GM20000 (cell line): ENCODE data around the gene MGST2.
"Not testable (repeated sequence)": the region's sequence is repeated elsewhere in the genome, so short reads cannot be mapped to it uniquely, and the experiment has no call there.

ENCODE experiments used
- DNase-seq: peaks from one replicate; pipeline ENCODE4 v3.0.0; 2012; ENCODE audit warnings: low spot score
- TF ChIP-seq, protein P1 (sequence below): IDR thresholded peaks from 2 replicates; pipeline ENCODE4 v1.5.1; 2012; ENCODE audit warnings: mild to moderate bottlenecking, control low read depth; ENCODE audit errors: extremely low read depth, missing control alignments

Gene MGST2

DNA sequence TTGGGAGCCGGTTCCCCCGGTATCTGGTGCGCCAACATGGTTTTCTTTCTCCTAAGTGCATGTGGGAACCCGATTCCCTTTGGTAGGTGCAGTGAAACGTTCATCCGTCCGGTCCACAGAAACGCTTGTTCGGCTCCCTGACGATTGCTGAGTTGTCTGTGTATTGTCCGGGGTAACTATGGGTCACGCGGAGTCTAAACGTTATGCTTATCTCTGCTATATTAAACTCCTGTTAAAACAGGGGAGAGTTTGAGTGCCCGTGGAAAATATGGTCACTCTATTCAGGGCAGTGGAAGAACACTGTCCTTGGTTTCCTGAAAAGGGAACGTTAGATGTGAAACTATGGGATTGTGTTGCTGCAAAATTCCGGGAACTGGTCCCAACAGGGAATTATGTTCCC lies 32.4 kb upstream of the MGST2 start:
- DNase-seq = no peak
- TF ChIP-seq, protein P1, sequence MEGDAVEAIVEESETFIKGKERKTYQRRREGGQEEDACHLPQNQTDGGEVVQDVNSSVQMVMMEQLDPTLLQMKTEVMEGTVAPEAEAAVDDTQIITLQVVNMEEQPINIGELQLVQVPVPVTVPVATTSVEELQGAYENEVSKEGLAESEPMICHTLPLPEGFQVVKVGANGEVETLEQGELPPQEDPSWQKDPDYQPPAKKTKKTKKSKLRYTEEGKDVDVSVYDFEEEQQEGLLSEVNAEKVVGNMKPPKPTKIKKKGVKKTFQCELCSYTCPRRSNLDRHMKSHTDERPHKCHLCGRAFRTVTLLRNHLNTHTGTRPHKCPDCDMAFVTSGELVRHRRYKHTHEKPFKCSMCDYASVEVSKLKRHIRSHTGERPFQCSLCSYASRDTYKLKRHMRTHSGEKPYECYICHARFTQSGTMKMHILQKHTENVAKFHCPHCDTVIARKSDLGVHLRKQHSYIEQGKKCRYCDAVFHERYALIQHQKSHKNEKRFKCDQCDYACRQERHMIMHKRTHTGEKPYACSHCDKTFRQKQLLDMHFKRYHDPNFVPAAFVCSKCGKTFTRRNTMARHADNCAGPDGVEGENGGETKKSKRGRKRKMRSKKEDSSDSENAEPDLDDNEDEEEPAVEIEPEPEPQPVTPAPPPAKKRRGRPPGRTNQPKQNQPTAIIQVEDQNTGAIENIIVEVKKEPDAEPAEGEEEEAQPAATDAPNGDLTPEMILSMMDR = no peak

DNA sequence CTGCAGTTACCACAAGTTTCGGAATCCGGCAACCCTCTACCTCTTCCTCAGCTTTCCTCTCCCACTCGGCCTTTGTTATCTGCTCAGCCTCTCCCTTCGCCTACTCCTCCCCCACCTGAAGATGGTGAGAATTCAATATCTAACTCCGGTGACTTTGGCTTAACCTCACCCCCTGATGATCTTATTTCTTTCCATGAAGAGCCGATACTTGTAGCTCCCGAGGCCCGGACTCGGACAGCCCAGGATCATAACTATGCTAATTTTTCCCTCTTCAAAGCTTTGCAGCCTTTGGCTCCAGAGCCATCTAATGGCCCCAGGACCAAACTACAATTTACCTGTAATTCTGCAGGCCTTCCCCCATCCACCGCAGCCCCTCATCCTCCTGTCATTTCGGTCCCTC lies 32.0 kb upstream of the MGST2 start:
- TF ChIP-seq, protein P1 = no peak
- DNase-seq = no peak

DNA sequence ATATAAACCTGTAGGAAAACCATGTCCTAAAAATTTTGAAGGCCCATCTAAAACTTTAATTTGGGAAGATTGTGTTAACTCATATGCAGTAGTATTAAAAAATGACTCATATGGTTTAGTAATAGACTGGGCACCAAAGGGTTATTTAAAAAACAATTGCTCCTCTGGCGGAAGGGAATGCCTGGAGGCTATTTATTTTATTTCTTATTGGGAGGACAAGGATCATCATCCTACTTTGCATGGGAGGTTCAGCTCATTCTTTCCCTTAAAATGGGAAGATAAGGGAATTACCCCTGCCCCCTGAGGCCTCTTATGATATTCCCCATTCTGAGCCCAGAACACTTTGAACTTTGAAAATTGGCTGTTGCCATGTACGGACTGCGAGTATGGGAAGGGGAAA lies 29.7 kb upstream of the MGST2 start:
- TF ChIP-seq, protein P1 = no peak
- DNase-seq = no peak

DNA sequence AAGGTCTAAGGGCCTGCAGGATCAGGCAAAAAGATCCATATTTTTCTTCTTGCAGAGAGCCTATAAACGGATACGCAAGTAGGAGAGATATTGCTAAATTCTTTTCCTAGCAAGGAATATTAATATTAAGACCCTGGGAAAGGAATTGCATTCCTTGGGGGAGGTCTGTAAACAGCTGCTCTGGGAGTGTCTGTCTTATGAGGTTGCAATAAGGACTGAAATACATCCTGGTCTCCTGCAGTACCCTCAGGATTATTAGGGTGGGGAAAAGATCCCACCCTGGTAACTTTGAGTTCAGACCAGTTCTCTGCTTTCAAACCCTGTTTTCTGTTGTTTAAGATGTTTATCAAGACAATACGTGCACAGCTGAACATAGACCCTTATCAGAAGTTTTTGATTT lies 27.3 kb upstream of the MGST2 start:
- DNase-seq = not testable (repeated sequence)

DNA sequence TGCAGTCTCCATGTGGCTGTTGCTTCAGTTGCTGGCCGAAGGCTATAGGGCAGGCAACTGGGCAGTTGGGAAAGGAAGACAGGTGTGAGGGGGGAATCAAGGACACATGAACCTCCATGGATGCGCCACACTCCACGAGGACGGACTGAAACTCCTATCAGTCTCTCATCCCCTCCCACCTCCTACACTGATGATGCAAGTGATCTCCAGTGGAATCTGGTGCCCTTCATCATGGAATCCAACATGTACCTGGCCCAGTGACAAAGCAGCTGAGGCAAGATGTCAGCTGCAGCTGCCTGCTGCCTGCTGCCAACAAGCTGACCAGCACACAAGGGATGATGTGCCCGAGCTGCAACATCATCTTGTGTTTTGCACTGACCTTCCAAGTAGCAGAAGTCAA lies 26.0 kb upstream of the MGST2 start:
- TF ChIP-seq, protein P1 = no peak
- no peak for DNase-seq

DNA sequence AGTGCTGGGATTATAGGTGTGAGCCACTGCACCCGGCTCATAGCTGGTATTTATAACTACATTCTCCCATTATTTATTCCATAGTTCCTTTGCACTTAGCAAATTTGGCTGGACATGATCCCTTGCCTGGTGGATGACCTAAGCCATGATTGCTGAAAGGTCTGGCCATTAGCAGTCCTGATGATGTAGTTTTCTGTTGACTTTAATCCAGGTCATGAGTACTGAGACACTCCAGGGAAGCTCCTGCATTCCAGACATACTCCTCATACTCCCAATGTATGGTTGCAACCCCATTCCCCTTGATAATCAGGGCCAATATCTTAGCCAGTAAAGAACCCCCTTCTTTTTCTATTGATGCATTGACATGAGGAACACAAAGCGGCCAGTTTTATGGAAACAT lies 24.4 kb upstream of the MGST2 start:
- DNase-seq = no peak
- TF ChIP-seq, protein P1 = no peak

DNA sequence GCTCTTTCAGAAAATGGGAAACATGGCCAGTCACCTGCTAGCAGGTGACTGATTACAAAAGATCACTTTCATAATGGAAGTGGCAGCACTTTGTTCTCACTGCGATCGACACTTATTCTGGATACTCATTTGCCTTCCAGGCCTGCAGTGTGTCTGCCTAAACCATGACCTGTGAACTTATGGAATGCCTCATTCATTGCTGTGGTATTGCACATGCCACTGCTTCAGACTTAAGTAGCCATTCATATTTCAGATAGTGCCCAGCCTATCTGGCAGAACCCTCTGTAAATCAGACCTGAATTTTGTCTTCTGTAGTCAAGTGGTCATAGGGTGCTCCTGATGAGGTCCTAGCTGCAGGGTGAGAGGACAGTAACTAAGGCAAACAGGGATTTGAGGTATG lies 23.3 kb upstream of the MGST2 start:
- DNase-seq = no peak
- TF ChIP-seq, protein P1 = no peak

DNA sequence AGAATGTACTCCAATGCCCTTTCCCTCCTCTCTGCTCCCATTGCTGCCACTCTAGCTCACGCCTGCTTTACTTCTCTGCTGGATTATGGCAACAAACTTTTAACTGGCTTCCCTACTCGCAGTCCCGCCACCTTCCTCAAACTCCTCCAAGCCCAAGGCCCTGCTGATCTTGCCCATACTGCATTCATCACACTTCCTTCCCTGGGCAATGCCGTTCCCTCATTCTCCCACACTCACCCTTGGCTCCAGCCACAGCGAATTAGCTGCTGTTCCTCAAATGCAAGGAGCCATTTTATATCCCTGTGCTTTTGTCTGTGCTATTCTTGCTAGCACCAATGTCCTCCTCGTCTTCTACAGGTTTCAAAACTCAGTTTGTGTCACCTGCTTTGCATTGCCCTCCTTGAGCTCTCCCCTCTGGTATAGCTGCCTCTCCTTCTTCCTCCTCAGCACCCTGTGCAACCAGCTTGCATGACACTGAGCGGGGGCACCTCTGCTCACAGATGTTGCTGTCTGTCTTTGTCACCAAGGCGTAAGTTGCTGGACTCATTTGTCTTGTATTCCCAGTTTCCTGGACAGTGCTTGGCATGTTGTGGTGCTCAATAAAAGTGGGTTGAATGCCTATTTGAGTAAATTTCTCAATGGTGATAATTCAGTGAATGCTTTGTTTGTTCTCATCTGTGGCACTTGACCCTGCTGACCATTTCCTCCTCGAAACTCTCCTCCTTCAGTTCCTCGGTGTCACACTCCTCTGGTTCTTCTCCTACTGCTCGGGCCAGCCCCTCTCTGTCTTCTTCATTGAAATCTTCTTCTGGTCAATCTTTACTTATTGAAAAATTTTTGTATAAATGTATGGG lies 22.4 kb upstream of the MGST2 start:
- no peak for DNase-seq
- TF ChIP-seq, protein P1 = no peak
